ENCODE data around the gene MRPL34. TPM values are rescaled to one million over a fixed set of nuclear protein-coding genes. Genes with fewer than 3 reads are reported as not detected.

Gene MRPL34
- total RNA-seq, 4 donors from 2014 or later: 131 to 173 (median 147) TPM

GRCh38 chr19:17296273-17296672 is 9.4 kb upstream of the MRPL34 start:
- Histone ChIP-seq H3K4me1 (peaks cover 0 to 39% (median 25%) of the 10 kb centered on the region in 4 donors), H3K27ac (replicated peaks in 1 of 4) (no peak overlapping the region), H3K4me3 (no peak overlapping the region), H3K36me3 (peaks cover 3 to 41% (median 25%) of the 10 kb centered on the region in 4 donors), H3K9me3 (peaks cover 0 to 5% (median 0%) of the 10 kb centered on the region in 4 donors), H3K27me3 (no peaks in the 10 kb centered on the region)
- no peak for TF ChIP-seq EP300 (IDR thresholded peaks at IDR 0.05)
- no peak for TF ChIP-seq POLR2A (IDR thresholded peaks at IDR 0.05; ENCODE audit: low read depth)
- no peak for TF ChIP-seq POLR2AphosphoS5 (IDR thresholded peaks at IDR 0.05)
- no peak for TF ChIP-seq CTCF (IDR thresholded peaks at IDR 0.05)
- intact Hi-C loops (cut with DNase I): no loop called here
- DNase-seq (ENCODE audit: extremely low spot score): peak; percentile 70
- 57% methylated on average over 4 of the region's 4 CpGs for whole genome bisulfite sequencing

GRCh38 chr19:17296976-17297375 is 8.7 kb upstream of the MRPL34 start:
- DNase-seq (ENCODE audit: extremely low spot score): no peak
- Histone ChIP-seq H3K9me3 (peaks cover 0 to 5% (median 0%) of the 10 kb centered on the region in 4 donors), H3K27me3 (no peaks in the 10 kb centered on the region), H3K4me3 (no peak overlapping the region), H3K27ac (replicated peaks in 1 of 4) (no peak overlapping the region), H3K36me3 (peaks cover 3 to 42% (median 26%) of the 10 kb centered on the region in 4 donors), H3K4me1 (peaks cover 0 to 44% (median 30%) of the 10 kb centered on the region in 4 donors)
- 87% methylated on average over 6 of the region's 6 CpGs for WGBS
- intact Hi-C loops (cut with DNase I): no loop called here
- TF ChIP-seq CTCF (IDR thresholded peaks at IDR 0.05): no peak

GRCh38 chr19:17300992-17301619 is 4.6 kb upstream of the MRPL34 start:
- DNase-seq (ENCODE audit: extremely low spot score): no peak
- WGBS: 95% methylated on average over 31 of the region's 51 CpGs
- TF ChIP-seq EP300 (IDR thresholded peaks at IDR 0.05) (no peak), CTCF (IDR thresholded peaks at IDR 0.05) (no peak), POLR2A (IDR thresholded peaks at IDR 0.05; ENCODE audit: low read depth) (no peak), POLR2AphosphoS5 (IDR thresholded peaks at IDR 0.05) (no peak)
- peaks cover 29 to 59% (median 52%) of the 10 kb centered on the region in 4 donors for H3K4me1 ChIP-seq
- intact Hi-C loops (cut with DNase I): no loop called here
- no peak overlapping the region for H3K4me3 ChIP-seq
- H3K27me3 ChIP-seq: peaks cover 0 to 7% (median 0%) of the 10 kb centered on the region in 4 donors
- H3K27ac ChIP-seq (replicated peaks in 1 of 4): no peak overlapping the region
- peaks cover 3 to 28% (median 14%) of the 10 kb centered on the region in 4 donors for H3K36me3 ChIP-seq
- peaks cover 0 to 5% (median 0%) of the 10 kb centered on the region in 4 donors for H3K9me3 ChIP-seq

- DNase-seq (ENCODE audit: extremely low spot score): no peak
- H3K27me3 ChIP-seq: peaks cover 0 to 9% (median 0%) of the 10 kb centered on the region in 4 donors
- peak overlapping the region; percentile 90 to 97 (median 91) for H3K27ac ChIP-seq (replicated peaks in 1 of 4)
- peaks cover 42 to 74% (median 67%) of the 10 kb centered on the region in 4 donors for H3K4me1 ChIP-seq
- peaks cover 0 to 5% (median 0%) of the 10 kb centered on the region in 4 donors for H3K9me3 ChIP-seq
- H3K4me3 ChIP-seq: peak overlapping the region; percentile 77 to 91 (median 82)
- intact Hi-C loops (cut with DNase I): no loop called here
- TF ChIP-seq POLR2AphosphoS5 (IDR thresholded peaks at IDR 0.05) (no peak), CTCF (IDR thresholded peaks at IDR 0.05) (no peak), EP300 (IDR thresholded peaks at IDR 0.05) (no peak), POLR2A (IDR thresholded peaks at IDR 0.05; ENCODE audit: low read depth) (no peak)
- WGBS: 43% methylated on average over 2 of the region's 29 CpGs
- H3K36me3 ChIP-seq: peaks cover 0 to 21% (median 12%) of the 10 kb centered on the region in 4 donors
These were observed 3.1 kb upstream of the MRPL34 start for GRCh38 chr19:17302391-17303166.
